A673 (cell line): ENCODE results near the gene MAPK4.

ENCODE experiments used
- EZH2 ChIP-seq: fragments of 200-600 bp; sonication (generic); IDR thresholded peaks from 2 replicates; pipeline ENCODE4 v1.6.1; 2017; ENCODE audit warnings: borderline replicate concordance, low read depth, mild to moderate bottlenecking, mixed read lengths, antibody characterized with exemption, low read length; ENCODE audit not compliant: poor library complexity, severe bottlenecking
- TF ChIP-seq, protein P1 (sequence below): fragments of 300-800, 200-600 bp; sonication (generic); conservative IDR thresholded peaks from 2 replicates; pipeline ENCODE4 v1.5.1; 2017; ENCODE audit warnings: low read depth, mild to moderate bottlenecking, antibody characterized with exemption, low read length, moderate library complexity, mixed read lengths

DNA sequence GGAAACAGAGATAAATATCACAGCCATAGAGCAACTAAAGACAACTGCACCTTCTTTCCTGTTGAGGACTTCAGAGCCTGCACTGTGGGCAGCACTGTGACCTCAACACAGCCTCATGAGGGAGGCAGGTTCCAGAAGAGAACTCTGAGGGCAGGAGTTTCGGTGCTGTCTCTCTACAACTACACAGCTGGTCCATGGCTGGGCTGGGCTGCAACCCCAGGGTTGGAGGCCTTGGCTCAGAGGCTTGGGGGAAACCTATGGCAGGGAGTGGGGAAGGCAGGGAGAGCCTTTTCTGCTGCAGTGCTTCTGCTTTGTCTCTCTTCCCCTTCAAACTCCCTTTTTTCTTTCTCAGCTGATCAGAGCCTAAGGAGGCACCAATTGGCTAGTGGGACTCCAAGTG, 193.4 kb downstream of the MAPK4 start:
- TF ChIP-seq, protein P1, sequence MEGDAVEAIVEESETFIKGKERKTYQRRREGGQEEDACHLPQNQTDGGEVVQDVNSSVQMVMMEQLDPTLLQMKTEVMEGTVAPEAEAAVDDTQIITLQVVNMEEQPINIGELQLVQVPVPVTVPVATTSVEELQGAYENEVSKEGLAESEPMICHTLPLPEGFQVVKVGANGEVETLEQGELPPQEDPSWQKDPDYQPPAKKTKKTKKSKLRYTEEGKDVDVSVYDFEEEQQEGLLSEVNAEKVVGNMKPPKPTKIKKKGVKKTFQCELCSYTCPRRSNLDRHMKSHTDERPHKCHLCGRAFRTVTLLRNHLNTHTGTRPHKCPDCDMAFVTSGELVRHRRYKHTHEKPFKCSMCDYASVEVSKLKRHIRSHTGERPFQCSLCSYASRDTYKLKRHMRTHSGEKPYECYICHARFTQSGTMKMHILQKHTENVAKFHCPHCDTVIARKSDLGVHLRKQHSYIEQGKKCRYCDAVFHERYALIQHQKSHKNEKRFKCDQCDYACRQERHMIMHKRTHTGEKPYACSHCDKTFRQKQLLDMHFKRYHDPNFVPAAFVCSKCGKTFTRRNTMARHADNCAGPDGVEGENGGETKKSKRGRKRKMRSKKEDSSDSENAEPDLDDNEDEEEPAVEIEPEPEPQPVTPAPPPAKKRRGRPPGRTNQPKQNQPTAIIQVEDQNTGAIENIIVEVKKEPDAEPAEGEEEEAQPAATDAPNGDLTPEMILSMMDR: no peak
- no peak for TF ChIP-seq EZH2
